Purkinje cell (primary cell): ENCODE results near the gene TBC1D3L. TPM values are rescaled to one million over a fixed set of nuclear protein-coding genes. Genes with fewer than 3 reads are reported as not detected.

ENCODE experiments used
- polyA plus RNA-seq: library from polyadenylated mRNA; unstranded; fragments of >200 nt; fragmentation: Nextera tagmentation; gene quantifications from 2 replicates; pipeline ENCODE4 v1.2.1, GENCODE V29; 2014

TBC1D3L gene
- not detected in 2 replicates for polyA plus RNA-seq

GRCh38 chr17:37988960-37989359 is at the start of gene TBC1D3L:
Gene TBC1D3L (minus strand): TSS chr17:37989060. CDS start chr17:37987520, 1,540 bp downstream.

GRCh38 chr17:38003676-38004075 is 14.8 kb upstream of the TBC1D3L start, which contains the start of gene TBC1D3D:
Gene TBC1D3D (plus strand): TSS chr17:38003976. CDS start chr17:38005561, 1,585 bp downstream.

Other genes with a start within 250 kb of the TBC1D3L start
- not detected in 2 replicates for gene HNF1B, start 244.0 kb downstream of the TBC1D3L start, polyA plus RNA-seq
- gene TBC1D3K, start 64.6 kb downstream of the TBC1D3L start, polyA plus RNA-seq, result not detected in 2 replicates
- gene TBC1D3D, start 14.9 kb upstream of the TBC1D3L start, polyA plus RNA-seq, result 1.4 and 2.5 TPM in 2 replicates
- gene TBC1D3C, start 79.6 kb upstream of the TBC1D3L start, polyA plus RNA-seq, result not detected in 2 replicates
- not detected in 2 replicates for gene TBC1D3E, start 138.9 kb upstream of the TBC1D3L start, polyA plus RNA-seq
- gene TBC1D3, start 203.5 kb upstream of the TBC1D3L start, polyA plus RNA-seq, result 0.78 TPM in 1 of 2 replicates, not detected in the other